ENCODE data around the gene PIGW.
"Not testable (repeated sequence)": the region's sequence is repeated elsewhere in the genome, so short reads cannot be mapped to it uniquely, and the experiment has no call there.

PIGW gene

DNA sequence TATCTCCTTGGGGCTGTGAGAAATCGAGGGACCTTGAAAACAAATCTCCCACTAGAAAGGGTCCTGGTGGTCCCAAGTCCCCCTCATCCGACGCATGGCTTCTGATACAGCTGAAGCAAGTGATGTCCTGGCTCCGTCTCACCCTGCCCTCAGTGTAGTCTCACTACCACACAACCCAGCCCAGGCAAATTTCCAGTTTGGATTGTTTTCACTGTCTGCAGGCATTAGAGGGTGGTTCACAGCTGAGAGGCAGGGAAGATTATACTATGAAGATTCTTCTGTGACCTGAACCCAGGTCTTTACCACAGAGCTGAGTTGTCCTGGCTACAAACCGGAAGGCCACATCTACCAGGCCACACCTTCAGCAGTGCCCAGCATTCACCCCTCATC, 30.6 kb upstream of the PIGW start:
- no peaks in the 10 kb centered on the region for H3K27me3 ChIP-seq
- peaks cover 83% of the 10 kb centered on the region for H3K36me3 ChIP-seq
- no peaks in the 10 kb centered on the region for H3K4me1 ChIP-seq (ENCODE audit: control insufficient read depth in 1 of 2, insufficient read depth in 1 of 2, low read depth in 1 of 2, low read length in 1 of 2)
- no peak for TF ChIP-seq CTCF (IDR thresholded peaks at IDR 0.05)
- no peak overlapping the region for H3K4me3 ChIP-seq (ENCODE audit: low read depth in 1 of 2, low read length in 1 of 2)
- H3K9me3 ChIP-seq, result no peaks in the 10 kb centered on the region
- H3K27ac ChIP-seq, result no peak overlapping the region

DNA sequence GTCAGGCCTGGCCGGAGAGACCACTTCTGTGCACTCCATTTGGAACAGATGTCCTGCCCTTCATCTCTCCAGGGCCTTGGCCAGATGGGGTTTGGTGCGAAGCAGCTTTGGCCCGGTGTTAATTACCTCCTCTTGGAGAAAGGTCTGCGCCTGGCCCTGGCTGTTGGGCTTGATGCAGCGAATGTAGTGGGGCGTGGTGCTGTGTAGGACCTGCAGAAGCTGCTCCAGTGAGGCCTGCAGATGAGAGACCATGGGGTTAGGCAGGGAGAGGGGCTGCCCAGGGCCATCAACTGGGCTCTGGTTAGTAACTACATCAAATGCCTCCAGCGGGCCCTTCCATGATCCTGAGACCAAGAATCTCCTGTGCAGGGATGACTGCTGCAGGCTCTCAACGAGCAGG, 29.6 kb upstream of the PIGW start:
- H3K4me3 ChIP-seq (ENCODE audit: low read depth in 1 of 2, low read length in 1 of 2), result no peak overlapping the region
- H3K36me3 ChIP-seq, result peaks cover 90% of the 10 kb centered on the region
- no peak overlapping the region for H3K27ac ChIP-seq
- H3K4me1 ChIP-seq (ENCODE audit: control insufficient read depth in 1 of 2, insufficient read depth in 1 of 2, low read depth in 1 of 2, low read length in 1 of 2), result no peaks in the 10 kb centered on the region
- no peaks in the 10 kb centered on the region for H3K27me3 ChIP-seq
- no peak for TF ChIP-seq CTCF (IDR thresholded peaks at IDR 0.05)
- no peaks in the 10 kb centered on the region for H3K9me3 ChIP-seq

DNA sequence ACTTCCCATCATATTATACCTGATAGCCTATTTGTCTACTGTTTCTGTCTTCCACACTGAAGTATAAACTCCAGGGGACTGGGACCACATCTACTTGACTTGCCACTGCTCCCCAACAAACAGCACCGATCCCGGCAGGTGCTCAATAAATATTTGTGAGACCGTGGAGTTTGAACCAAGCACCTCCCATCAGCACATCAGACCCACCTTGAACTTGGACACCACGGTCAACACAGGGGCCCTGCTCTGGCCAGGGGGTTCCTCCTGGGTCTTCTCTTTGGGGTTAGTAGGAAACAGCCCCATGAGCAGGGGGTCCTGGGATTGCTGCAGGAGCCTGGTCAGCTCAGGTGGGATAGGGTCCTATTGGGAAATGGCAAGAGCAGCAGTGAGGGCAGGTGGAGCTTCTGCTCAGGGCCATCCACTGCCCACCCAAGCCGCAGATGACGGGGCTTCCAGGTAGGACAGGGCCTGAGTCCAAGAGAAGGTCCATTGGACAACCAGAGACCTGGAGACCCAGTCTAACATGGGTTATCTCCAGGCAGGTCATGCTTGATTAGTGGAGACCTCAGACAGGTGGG, 28.4 kb upstream of the PIGW start:
- Histone ChIP-seq H3K36me3 (peaks cover 92% of the 10 kb centered on the region), H3K27me3 (no peaks in the 10 kb centered on the region), H3K4me1 (ENCODE audit: control insufficient read depth in 1 of 2, insufficient read depth in 1 of 2, low read depth in 1 of 2, low read length in 1 of 2) (no peaks in the 10 kb centered on the region), H3K4me3 (ENCODE audit: low read depth in 1 of 2, low read length in 1 of 2) (no peak overlapping the region), H3K27ac (no peak overlapping the region), H3K9me3 (no peaks in the 10 kb centered on the region)
- no peak for TF ChIP-seq CTCF (IDR thresholded peaks at IDR 0.05)

- Histone ChIP-seq H3K4me1 (ENCODE audit: control insufficient read depth in 1 of 2, insufficient read depth in 1 of 2, low read depth in 1 of 2, low read length in 1 of 2) (no peaks in the 10 kb centered on the region), H3K27me3 (no peaks in the 10 kb centered on the region), H3K36me3 (peaks cover 90% of the 10 kb centered on the region), H3K27ac (no peak overlapping the region), H3K4me3 (ENCODE audit: low read depth in 1 of 2, low read length in 1 of 2) (no peak overlapping the region), H3K9me3 (no peaks in the 10 kb centered on the region)
- no peak for TF ChIP-seq CTCF (IDR thresholded peaks at IDR 0.05)
These were observed 28.0 kb upstream of the PIGW start for GRCh38 chr17:36506831-36507230.

- Histone ChIP-seq H3K4me3 (ENCODE audit: low read depth in 1 of 2, low read length in 1 of 2) (no peak overlapping the region), H3K9me3 (no peaks in the 10 kb centered on the region), H3K27me3 (no peaks in the 10 kb centered on the region), H3K4me1 (ENCODE audit: control insufficient read depth in 1 of 2, insufficient read depth in 1 of 2, low read depth in 1 of 2, low read length in 1 of 2) (no peaks in the 10 kb centered on the region), H3K36me3 (peaks cover 87% of the 10 kb centered on the region), H3K27ac (no peak overlapping the region)
- TF ChIP-seq CTCF (IDR thresholded peaks at IDR 0.05), result no peak
These were observed 27.5 kb upstream of the PIGW start for GRCh38 chr17:36507266-36507665.

DNA sequence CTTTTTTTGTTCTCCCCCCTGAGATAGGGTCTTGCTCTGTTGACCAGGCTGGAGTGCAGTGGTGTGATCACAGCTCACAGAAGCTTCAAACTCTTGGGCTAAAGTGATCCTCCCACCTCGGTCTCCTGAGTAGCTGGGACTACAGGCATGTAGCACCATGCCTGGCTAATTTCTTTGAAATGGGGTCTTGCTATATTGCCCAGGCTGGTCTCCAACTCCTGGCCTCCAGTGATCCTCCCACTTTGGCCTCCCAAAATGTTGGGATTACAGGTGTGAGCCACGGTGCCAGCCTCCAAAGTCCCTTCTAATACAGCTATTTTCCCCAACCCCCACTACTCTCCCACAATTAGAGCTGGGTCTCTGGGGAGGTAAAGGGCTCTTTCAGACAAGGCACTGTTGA, 26.3 kb upstream of the PIGW start:
- H3K36me3 ChIP-seq, result peaks cover 87% of the 10 kb centered on the region
- not testable (repeated sequence) for H3K27ac ChIP-seq

More for the DNA sequence above, 26.3 kb upstream of the PIGW start:
- not testable (repeated sequence) for H3K9me3 ChIP-seq; H3K27me3 ChIP-seq; H3K4me3 ChIP-seq (ENCODE audit: low read depth in 1 of 2, low read length in 1 of 2); H3K4me1 ChIP-seq (ENCODE audit: control insufficient read depth in 1 of 2, insufficient read depth in 1 of 2, low read depth in 1 of 2, low read length in 1 of 2)

Data from neutrophil (primary cell).